Activated B cell treated with CpG ODN at 0.5 μM for 24 hours (primary cell): ENCODE data around the gene SAMHD1. TPM values are rescaled to one million over a fixed set of nuclear protein-coding genes. Genes with fewer than 3 reads are reported as not detected.

Experiments
- ATAC-seq: fragments of 200-7000 bp; cut with Tn5 transposase; one replicate; pipeline ENCODE4 v1.10.0; 2021; ENCODE audit warnings: low read depth, mild to moderate bottlenecking, moderate library complexity
- CTCF ChIA-PET: fragments of 350-600 bp; sonication (Branson Sonifier 250); formaldehyde crosslinking; loops from one replicate; lab custom pipeline; 2021; ENCODE audit warnings: antibody characterized with exemption; lab: Charles Lee
- POLR2A ChIA-PET: fragments of 350-600 bp; sonication (Branson Sonifier 250); formaldehyde crosslinking; loops from one replicate; lab custom pipeline; 2021; ENCODE audit warnings: antibody characterized with exemption; lab: Charles Lee
- DNase-seq: peaks from one replicate; pipeline ENCODE4 v3.0.0; 2022
- H3K27ac Mint-ChIP-seq: one replicate; pipeline ENCODE4 v1.8.0; 2020; ENCODE audit warnings: mixed read lengths
- H3K27me3 Mint-ChIP-seq: one replicate; pipeline ENCODE4 v1.8.0; 2021; ENCODE audit warnings: mixed read lengths
- H3K36me3 Mint-ChIP-seq: one replicate; pipeline ENCODE4 v1.8.0; 2021; ENCODE audit warnings: low read depth, mixed read lengths
- H3K4me1 Mint-ChIP-seq: one replicate; pipeline ENCODE4 v1.8.0; 2021; ENCODE audit warnings: mixed read lengths
- H3K4me3 Mint-ChIP-seq: one replicate; pipeline ENCODE4 v1.8.0; 2020; ENCODE audit warnings: mild to moderate bottlenecking, mixed read lengths
- H3K9me3 Mint-ChIP-seq: one replicate; pipeline ENCODE4 v1.8.0; 2020; ENCODE audit warnings: mixed read lengths
- CTCF ChIP-seq: fragments of 200-600 bp; IDR thresholded peaks from one replicate; pipeline ENCODE4 v1.8.0; 2022; ENCODE audit warnings: antibody characterized with exemption, mild to moderate bottlenecking
- intact Hi-C: fragments of 100-400 bp; cut with micrococcal nuclease; formaldehyde crosslinking; loops from one replicate; pipeline ENCODE4 v1.15.1; 2024
- total RNA-seq: library from RNA; stranded (reverse); gene quantifications from 2 replicates; pipeline ENCODE4 v1.2.3, GENCODE V29; 2022

SAMHD1 gene
- total RNA-seq, 1 donor from 2014 or later: 16.4 TPM

- Mint-ChIP-seq H3K27ac (no peak overlapping the region), H3K9me3 (no peaks in the 10 kb centered on the region), H3K4me1 (peaks cover 68% of the 10 kb centered on the region), H3K27me3 (no peaks in the 10 kb centered on the region), H3K4me3 (no peak overlapping the region), H3K36me3 (peaks cover 12% of the 10 kb centered on the region)
- DNase-seq (no peak), ATAC-seq (no peak)
- ChIA-PET CTCF (interaction anchor here (1.3 kb wide), 1 partner anchor 51 kb away, joined by 6 read pairs; no protein-coding TSS in a partner anchor), POLR2A (interaction anchor here (1.0 kb wide), 1 partner anchor 13 kb away, joined by 3 read pairs; no protein-coding TSS in a partner anchor)
- TF ChIP-seq CTCF: no peak
- intact Hi-C loops: no loop called here
Observed at GRCh38 chr20:36859282-36859555, 92.3 kb downstream of the SAMHD1 start.

- Mint-ChIP-seq H3K4me3 (no peak overlapping the region), H3K36me3 (peaks cover 15% of the 10 kb centered on the region), H3K4me1 (peaks cover 83% of the 10 kb centered on the region), H3K9me3 (no peaks in the 10 kb centered on the region), H3K27me3 (no peaks in the 10 kb centered on the region), H3K27ac (peak overlapping the region; percentile 4)
- ATAC-seq: peak; percentile 23
- no peak for DNase-seq
- no peak for TF ChIP-seq CTCF
- POLR2A ChIA-PET: interaction anchor here (0.6 to 1.4 kb wide), 6 partner anchors 9 to 83 kb away, joined by 3 to 6 read pairs (median 4); partner anchors contain the start of gene DSN1
- intact Hi-C loops: no loop called here
- CTCF ChIA-PET: interaction anchor here (0.8 kb wide), 2 partner anchors 20 to 48 kb away, joined by 3 to 4 read pairs; no protein-coding TSS in a partner anchor
Observed at GRCh38 chr20:36856691-36857635, 94.5 kb downstream of the SAMHD1 start.

- intact Hi-C loops: no loop called here
- Mint-ChIP-seq H3K36me3 (peaks cover 14% of the 10 kb centered on the region), H3K27ac (no peak overlapping the region)
Observed at GRCh38 chr20:36856195-36856594, 95.3 kb downstream of the SAMHD1 start.

GRCh38 chr20:36855241-36855657 is 96.3 kb downstream of the SAMHD1 start:
- ATAC-seq (no peak), DNase-seq (no peak)
- no peak overlapping the region for H3K4me3 Mint-ChIP-seq
- intact Hi-C loops: no loop called here
- no peaks in the 10 kb centered on the region for H3K27me3 Mint-ChIP-seq
- no peaks in the 10 kb centered on the region for H3K9me3 Mint-ChIP-seq
- POLR2A ChIA-PET: interaction anchor here (0.9 to 5.3 kb wide), 7 partner anchors 8 to 324 kb away, joined by 3 to 22 read pairs (median 3); partner anchors contain the start of genes MROH8 and RPN2
- peaks cover 80% of the 10 kb centered on the region for H3K4me1 Mint-ChIP-seq
- TF ChIP-seq CTCF: no peak
- CTCF ChIA-PET: no interaction called here
- H3K36me3 Mint-ChIP-seq: peaks cover 14% of the 10 kb centered on the region
- H3K27ac Mint-ChIP-seq: no peak overlapping the region

More at GRCh38 chr20:36856195-36856594, 95.3 kb downstream of the SAMHD1 start:
- ATAC-seq (no peak), DNase-seq (no peak)
- H3K27me3 Mint-ChIP-seq: no peaks in the 10 kb centered on the region
- no peak for TF ChIP-seq CTCF
- ChIA-PET CTCF (interaction anchor here (0.8 kb wide), 1 partner anchor 19 kb away, joined by 3 read pairs; no protein-coding TSS in a partner anchor), POLR2A (interaction anchor here (0.6 to 1.5 kb wide), 7 partner anchors 8 to 323 kb away, joined by 3 to 4 read pairs (median 3); partner anchors contain the start of genes DSN1, MROH8 and RPN2)
- H3K4me3 Mint-ChIP-seq: no peak overlapping the region
- no peaks in the 10 kb centered on the region for H3K9me3 Mint-ChIP-seq
- H3K4me1 Mint-ChIP-seq: peaks cover 83% of the 10 kb centered on the region
